Activated naive CD8-positive, alpha-beta T cell treated with anti-CD3 and anti-CD28 coated beads, Interleukin-2, amount 10 ng/mL, durations not matched to agents 7 days and 5 days (primary cell): ENCODE data around the gene GFOD1. TPM values are rescaled to one million over a fixed set of nuclear protein-coding genes. Genes with fewer than 3 reads are reported as not detected.
A peak's percentile ranks its signal among the peaks of the same experiment; 100 is the strongest.
"Not testable (repeated sequence)": the region's sequence is repeated elsewhere in the genome, so short reads cannot be mapped to it uniquely, and the experiment has no call there.

Source experiments
- ATAC-seq: fragments of 150-1000 bp; cut with Tn5 transposase; one replicate; pipeline ENCODE4 v1.10.0; 2021; ENCODE audit warnings: low read depth, moderate library complexity
- POLR2A ChIA-PET: fragments of 350-600 bp; sonication (Branson Sonifier 250); formaldehyde crosslinking; loops from one replicate; lab custom pipeline; 2021; ENCODE audit warnings: antibody characterized with exemption; lab: Charles Lee
- DNase-seq: peaks from one replicate; pipeline ENCODE4 v3.0.0; 2021
- H3K27ac Mint-ChIP-seq: one replicate; pipeline ENCODE4 v1.8.0; 2022; ENCODE audit warnings: mild to moderate bottlenecking, mixed read lengths
- H3K27me3 Mint-ChIP-seq: one replicate; pipeline ENCODE4 v1.8.0; 2022; ENCODE audit warnings: mild to moderate bottlenecking, moderate library complexity, mixed read lengths
- H3K36me3 Mint-ChIP-seq: one replicate; pipeline ENCODE4 v1.8.0; 2021; ENCODE audit warnings: mild to moderate bottlenecking, mixed read lengths
- H3K4me1 Mint-ChIP-seq: one replicate; pipeline ENCODE4 v1.8.0; 2021; ENCODE audit warnings: mixed read lengths
- H3K4me3 Mint-ChIP-seq: one replicate; pipeline ENCODE4 v1.8.0; 2022; ENCODE audit warnings: mild to moderate bottlenecking, moderate library complexity, mixed read lengths
- H3K9me3 Mint-ChIP-seq: one replicate; pipeline ENCODE4 v1.8.0; 2021; ENCODE audit warnings: mixed read lengths
- total RNA-seq, 2 experiments: library from RNA; stranded (reverse); gene quantifications; one replicate each; pipeline ENCODE4 v1.2.3, GENCODE V29; 2021

Gene GFOD1
- total RNA-seq, 2 experiments from 2014 or later: 5.2 to 5.9 TPM

DNA sequence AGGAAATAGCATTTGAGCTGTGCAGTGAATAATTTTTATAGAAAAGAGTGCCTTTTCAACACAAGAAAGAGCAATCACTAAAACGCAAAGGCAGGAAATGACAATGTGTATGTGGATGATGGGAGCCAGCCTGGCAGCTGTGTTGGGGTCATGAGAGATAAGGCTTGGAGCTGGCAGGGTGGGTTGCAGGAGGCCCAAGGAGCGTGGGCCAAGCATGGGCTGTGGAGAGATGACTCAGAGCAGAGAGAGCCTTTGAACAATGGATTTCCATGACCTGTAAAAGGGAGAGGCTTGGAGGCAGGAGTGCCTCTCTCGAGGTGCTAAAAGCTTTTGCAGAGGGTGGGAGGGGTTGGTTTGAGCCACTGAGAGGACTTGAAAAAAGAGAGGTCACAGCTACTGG, 152.4 kb downstream of the GFOD1 start:
- Mint-ChIP-seq H3K36me3 (peaks cover 2% of the 10 kb centered on the region), H3K27me3 (peaks cover 6% of the 10 kb centered on the region), H3K27ac (no peak overlapping the region), H3K9me3 (no peaks in the 10 kb centered on the region), H3K4me3 (no peak overlapping the region), H3K4me1 (peaks cover 23% of the 10 kb centered on the region)
- no peak for ATAC-seq
- POLR2A ChIA-PET: interaction anchor here (1.1 to 1.8 kb wide), 2 partner anchors 22 to 240 kb away, joined by 8 to 9 read pairs; no protein-coding TSS in a partner anchor
- DNase-seq: no peak

DNA sequence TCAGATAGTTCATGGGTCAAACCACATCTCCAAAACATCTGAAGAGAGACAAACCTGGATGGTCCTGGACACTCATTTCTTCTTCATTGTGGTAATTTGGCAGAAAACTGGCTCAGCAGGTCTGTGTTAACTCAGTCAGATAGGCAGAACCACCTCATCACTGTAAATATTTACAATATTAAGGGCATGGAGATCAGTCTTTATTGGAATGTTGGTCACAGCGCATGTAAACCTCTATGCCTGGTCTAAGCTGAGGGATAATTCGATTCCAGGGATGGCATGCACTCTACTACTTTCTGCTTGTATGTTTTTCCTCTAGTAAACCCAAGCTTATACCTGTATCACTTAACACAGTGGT, 155.1 kb downstream of the GFOD1 start:
- POLR2A ChIA-PET: interaction anchor here (1.1 kb wide), 1 partner anchor 283 kb away, joined by 3 read pairs; the partner anchor contains the start of gene NOL7

DNA sequence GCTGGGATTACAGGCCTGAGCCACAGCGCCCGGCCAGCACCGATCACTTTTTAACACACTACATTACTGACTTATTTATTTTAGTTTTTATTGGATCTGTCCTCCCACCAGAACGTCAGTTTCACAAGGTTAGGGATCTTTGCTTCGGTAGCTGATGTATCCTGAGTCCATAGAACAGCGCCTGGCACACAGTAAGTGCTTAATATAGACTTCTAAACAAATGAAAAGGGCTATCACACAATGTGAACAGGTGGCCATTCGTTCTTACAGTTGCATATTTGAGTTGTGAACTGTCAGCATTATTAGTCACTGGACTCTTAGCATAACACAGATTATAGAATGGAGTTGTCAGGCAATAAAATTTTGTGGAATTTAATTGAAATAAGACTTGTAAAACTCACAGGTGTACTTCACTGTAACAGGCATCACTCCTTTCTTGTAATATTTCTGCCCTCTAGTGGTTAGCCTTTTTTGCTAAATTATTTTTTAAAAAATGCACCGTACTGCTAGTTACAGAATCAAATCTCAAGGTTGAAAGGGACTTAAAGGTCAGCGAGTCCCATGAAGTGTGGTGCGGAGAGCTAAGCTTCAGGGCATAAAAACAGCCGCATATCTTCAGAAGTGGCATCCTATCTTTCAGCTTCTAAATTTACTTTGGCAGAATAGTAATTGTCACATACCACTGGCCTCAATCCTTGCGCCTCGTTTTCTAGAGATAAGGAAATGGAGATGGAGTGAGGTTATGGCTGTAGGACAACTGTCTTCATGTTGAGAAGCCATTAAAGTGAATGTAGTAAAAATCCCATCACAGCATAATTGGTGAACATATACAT, 155.7 kb downstream of the GFOD1 start:
- H3K9me3 Mint-ChIP-seq: no peaks in the 10 kb centered on the region
- H3K4me1 Mint-ChIP-seq: peaks cover 24% of the 10 kb centered on the region
- no peaks in the 10 kb centered on the region for H3K36me3 Mint-ChIP-seq
- no peak overlapping the region for H3K4me3 Mint-ChIP-seq
- H3K27ac Mint-ChIP-seq: no peak overlapping the region
- H3K27me3 Mint-ChIP-seq: peaks cover 6% of the 10 kb centered on the region
- POLR2A ChIA-PET: interaction anchor here (1.1 to 1.4 kb wide), 2 partner anchors 243 to 283 kb away, joined by 3 to 4 read pairs; partner anchors contain the start of genes NOL7 and SIRT5
- ATAC-seq (no peak), DNase-seq (no peak)

More for the DNA sequence above, 155.1 kb downstream of the GFOD1 start:
- Mint-ChIP-seq H3K9me3 (no peaks in the 10 kb centered on the region), H3K27ac (no peak overlapping the region), H3K27me3 (peaks cover 6% of the 10 kb centered on the region), H3K4me1 (peaks cover 21% of the 10 kb centered on the region), H3K36me3 (no peaks in the 10 kb centered on the region), H3K4me3 (no peak overlapping the region)
- ATAC-seq (no peak), DNase-seq (no peak)

DNA sequence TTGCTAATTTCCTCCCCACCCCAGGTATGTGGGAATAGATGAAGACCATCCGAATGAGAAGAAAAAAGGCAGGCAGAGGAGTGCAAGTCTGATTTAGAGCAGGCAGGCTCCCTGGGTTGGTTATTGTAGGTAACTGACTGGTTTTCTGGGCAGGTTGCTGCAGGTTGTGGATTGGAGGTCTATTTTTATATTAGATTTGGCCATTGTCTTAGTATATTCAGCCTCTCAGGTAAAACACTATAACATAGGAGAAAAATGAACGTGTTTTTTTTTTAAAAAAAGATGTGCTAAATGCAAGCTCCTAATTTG, 158.6 kb downstream of the GFOD1 start:
- Mint-ChIP-seq H3K4me3 (peak overlapping the region; percentile 93), H3K4me1 (peaks cover 20% of the 10 kb centered on the region), H3K27me3 (peaks cover 3% of the 10 kb centered on the region), H3K9me3 (no peaks in the 10 kb centered on the region), H3K36me3 (peaks cover 4% of the 10 kb centered on the region), H3K27ac (peak overlapping the region; percentile 91)
- POLR2A ChIA-PET: interaction anchor here (0.6 to 2.8 kb wide), 26 partner anchors 9 to 1613 kb away, joined by 3 to 36 read pairs (median 4); partner anchors contain the start of genes GFOD1, MCUR1, NOL7 and SIRT5
- DNase-seq (no peak), ATAC-seq (no peak)

DNA sequence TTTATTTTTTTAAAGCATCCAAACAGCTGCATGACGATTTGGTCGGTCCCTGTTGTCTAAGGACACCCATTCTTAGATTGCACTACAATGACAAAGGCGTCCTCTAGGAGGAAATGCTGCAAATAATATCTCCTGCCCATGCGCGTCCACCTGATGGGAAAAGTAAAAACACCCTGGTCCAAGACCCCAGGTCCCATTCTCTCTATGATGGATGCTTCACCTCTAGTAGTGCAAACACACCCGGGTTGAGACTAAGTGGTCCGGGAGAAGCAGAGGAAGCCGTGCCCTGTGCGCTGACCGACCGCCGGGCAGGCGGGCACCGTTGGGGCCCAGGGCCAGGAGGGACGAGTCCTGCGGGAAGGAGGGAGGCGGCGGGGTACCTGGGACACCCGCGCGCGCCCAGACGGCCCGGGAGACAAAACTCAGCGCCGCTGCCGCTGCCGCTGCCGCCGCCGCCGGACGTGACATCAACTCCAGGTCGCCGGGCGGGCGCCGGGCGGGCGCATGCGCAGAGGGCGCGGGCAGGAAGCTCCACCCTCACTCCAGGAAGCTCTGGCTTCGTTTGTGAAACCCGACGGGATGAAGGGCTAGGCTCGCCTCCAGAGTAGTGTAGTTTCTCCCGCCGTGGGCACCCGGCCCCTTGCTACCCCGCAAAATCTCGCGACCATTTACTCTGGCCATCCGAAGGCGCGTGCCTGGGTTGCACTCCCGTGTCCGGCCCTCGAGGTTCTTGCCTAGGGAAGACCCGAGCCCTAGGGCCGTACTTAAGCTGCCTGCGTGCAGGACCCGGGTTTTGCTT, 159.1 kb downstream of the GFOD1 start, which contains the start of gene TBC1D7:
TSS of gene TBC1D7 (minus strand) at position 462 of the 799 bp plus-strand sequence. CDS start 1,639 bp downstream, outside the sequence.
- peak; percentile 98 for DNase-seq
- H3K36me3 Mint-ChIP-seq: peaks cover 4% of the 10 kb centered on the region
- H3K27me3 Mint-ChIP-seq: no peaks in the 10 kb centered on the region
- POLR2A ChIA-PET: interaction anchor here (0.6 to 2.8 kb wide), 26 partner anchors 8 to 1612 kb away, joined by 3 to 36 read pairs (median 4); partner anchors contain the start of genes GFOD1, MCUR1, NOL7 and SIRT5
- peak within 1 kb of the TSS; percentile 91 for H3K27ac Mint-ChIP-seq
- peak; percentile 92 for ATAC-seq
- peaks cover 20% of the 10 kb centered on the region for H3K4me1 Mint-ChIP-seq
- H3K4me3 Mint-ChIP-seq: peak within 1 kb of the TSS; percentile 93
- no peaks in the 10 kb centered on the region for H3K9me3 Mint-ChIP-seq

DNA sequence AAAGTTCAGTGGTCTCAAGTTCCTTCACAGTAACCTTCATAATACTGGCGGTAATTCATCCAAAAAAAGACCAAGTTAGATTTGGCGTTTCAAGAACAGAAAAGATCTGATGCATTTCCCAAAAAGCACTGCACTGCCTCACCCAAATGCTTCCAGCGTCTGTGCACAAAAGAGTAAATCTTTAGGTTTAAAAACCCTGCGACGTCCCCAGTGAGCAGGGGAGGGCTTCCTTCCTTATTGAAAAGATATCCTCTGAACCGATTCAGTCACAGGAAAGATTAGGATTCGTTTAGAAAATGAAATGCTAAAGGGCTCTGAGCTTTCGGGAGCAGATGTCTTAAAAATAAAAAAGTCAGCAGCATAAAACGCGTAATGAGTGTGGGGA, 159.7 kb downstream of the GFOD1 start:
- peak overlapping the region; percentile 93 for H3K4me3 Mint-ChIP-seq

DNA sequence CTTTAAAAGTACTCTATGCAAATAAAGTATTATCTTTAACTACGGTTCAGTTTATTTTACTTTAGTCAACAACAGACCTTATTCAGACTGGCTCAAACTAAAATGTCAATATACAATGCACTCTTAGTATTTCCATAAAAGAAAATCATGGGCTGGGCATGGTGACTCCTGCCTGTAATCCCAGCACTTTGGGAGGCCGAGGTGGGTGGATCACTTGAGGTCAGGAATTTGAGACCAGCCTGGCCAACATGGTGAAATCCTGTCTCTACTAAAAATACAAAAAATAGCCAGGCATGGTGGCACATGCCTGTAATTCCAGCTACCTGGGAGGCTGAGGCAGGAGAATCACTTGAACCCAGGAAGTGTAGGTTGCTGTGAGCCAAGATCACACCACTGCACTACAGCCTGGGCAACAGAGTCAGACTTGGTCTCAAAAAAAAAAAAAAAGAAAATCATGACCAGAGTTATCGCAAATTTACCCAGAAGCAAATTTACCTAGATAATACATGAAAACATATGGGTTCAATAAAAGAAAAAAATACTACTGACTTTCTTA, 161.3 kb downstream of the GFOD1 start:
- not testable (repeated sequence) for H3K4me3 Mint-ChIP-seq, ATAC-seq, H3K27ac Mint-ChIP-seq, DNase-seq, H3K27me3 Mint-ChIP-seq, H3K9me3 Mint-ChIP-seq
- H3K36me3 Mint-ChIP-seq: peaks cover 12% of the 10 kb centered on the region
- peaks cover 20% of the 10 kb centered on the region for H3K4me1 Mint-ChIP-seq
- POLR2A ChIA-PET: interaction anchor here (0.7 kb wide), 1 partner anchor 111 kb away, joined by 3 read pairs; no protein-coding TSS in a partner anchor

More for the DNA sequence above, 159.7 kb downstream of the GFOD1 start:
- no peaks in the 10 kb centered on the region for H3K27me3 Mint-ChIP-seq
- DNase-seq (no peak), ATAC-seq (peak; percentile 2)
- H3K4me1 Mint-ChIP-seq: peaks cover 20% of the 10 kb centered on the region
- peak overlapping the region; percentile 91 for H3K27ac Mint-ChIP-seq
- H3K36me3 Mint-ChIP-seq: peaks cover 6% of the 10 kb centered on the region
- POLR2A ChIA-PET: interaction anchor here (1.0 to 2.8 kb wide), 14 partner anchors 7 to 487 kb away, joined by 3 to 36 read pairs (median 7); partner anchors contain the start of genes GFOD1, MCUR1, NOL7 and SIRT5
- no peaks in the 10 kb centered on the region for H3K9me3 Mint-ChIP-seq

DNA sequence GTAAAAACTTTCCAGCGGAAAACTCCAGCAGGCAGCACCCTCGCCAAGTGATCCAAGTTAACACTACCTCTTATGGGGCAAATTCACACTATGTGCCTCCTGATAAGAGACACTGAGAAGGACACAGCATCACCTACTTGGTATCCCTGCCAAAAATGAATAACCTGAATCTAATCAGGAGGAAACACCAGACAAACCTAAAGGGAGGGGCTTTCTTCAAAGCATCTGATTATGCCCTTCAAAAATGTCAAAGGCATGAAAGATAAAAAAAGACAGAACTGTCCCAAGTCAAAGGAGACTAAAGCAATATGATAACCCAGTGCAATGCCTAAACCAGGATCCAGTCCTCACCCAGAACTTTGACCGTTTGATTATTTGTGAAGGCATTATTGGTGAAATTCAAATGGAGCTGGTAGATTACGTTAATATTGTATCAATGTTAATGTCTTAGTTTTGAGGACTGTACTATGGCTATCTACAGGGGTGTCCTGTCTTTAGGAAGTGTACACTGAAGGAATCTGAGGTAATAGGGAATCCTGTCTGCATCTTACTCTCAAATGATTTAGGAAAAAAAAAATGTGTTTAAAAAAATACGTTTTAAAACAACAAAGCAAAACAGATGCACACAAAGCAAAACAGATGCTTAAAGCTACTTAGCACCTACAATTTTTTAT, 167.4 kb downstream of the GFOD1 start:
- Mint-ChIP-seq H3K27me3 (no peaks in the 10 kb centered on the region), H3K36me3 (peaks cover 37% of the 10 kb centered on the region)
- POLR2A ChIA-PET: interaction anchor here (0.6 to 0.7 kb wide), 2 partner anchors 8 to 140 kb away, joined by 4 read pairs; partner anchors contain the start of gene TBC1D7

DNA sequence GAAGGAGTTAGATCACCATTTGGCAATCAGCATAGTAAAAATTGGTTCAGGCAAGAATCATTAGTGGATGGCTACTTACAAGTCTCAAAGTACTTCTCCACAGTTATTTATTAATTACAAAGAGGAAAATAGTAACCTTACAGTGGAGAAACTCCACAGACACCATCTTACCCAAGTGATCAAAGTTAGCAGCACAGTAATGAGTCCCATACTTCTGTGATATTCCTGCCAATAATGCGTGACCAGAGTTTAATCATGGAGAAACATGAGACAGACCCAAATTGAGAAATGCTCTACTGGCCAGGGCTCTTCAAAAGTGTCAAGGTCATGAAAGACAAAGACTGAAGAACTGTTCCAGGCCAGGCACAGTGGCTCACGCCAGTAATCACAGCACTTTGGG, 168.6 kb downstream of the GFOD1 start:
- Mint-ChIP-seq H3K4me3 (no peak overlapping the region), H3K9me3 (no peaks in the 10 kb centered on the region), H3K36me3 (peaks cover 35% of the 10 kb centered on the region), H3K4me1 (no peaks in the 10 kb centered on the region), H3K27ac (no peak overlapping the region), H3K27me3 (no peaks in the 10 kb centered on the region)
- ATAC-seq (no peak), DNase-seq (no peak)
- POLR2A ChIA-PET: no interaction called here

More for the DNA sequence above, 167.4 kb downstream of the GFOD1 start:
- Mint-ChIP-seq H3K9me3 (no peaks in the 10 kb centered on the region), H3K4me3 (no peak overlapping the region), H3K27ac (no peak overlapping the region), H3K4me1 (no peaks in the 10 kb centered on the region)
- DNase-seq (no peak), ATAC-seq (no peak)

DNA sequence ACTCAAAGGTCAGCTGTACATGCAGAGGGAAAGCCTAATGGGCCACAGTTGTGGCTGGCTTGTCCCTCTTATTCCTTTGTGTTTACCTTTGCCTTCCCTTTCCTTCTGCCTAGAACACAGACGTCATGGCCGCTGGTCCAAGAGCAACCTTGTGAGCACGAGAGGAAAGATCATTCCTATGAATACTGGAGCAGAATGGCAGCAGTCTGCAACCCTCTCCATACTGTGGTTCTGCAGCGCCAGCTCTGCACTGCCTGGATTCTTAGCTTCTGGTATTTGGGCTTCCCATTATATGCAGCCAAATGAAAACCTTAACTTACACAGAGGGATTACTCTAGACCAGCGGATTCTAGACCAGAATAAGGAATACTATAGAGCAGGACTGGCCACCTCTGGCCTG, 171.5 kb downstream of the GFOD1 start:
- POLR2A ChIA-PET: interaction anchor here (1.4 to 1.8 kb wide), 2 partner anchors 13 to 259 kb away, joined by 3 to 5 read pairs; partner anchors contain the start of genes SIRT5 and TBC1D7
- H3K27ac Mint-ChIP-seq: no peak overlapping the region
- no peak for ATAC-seq
- no peaks in the 10 kb centered on the region for H3K9me3 Mint-ChIP-seq
- no peak overlapping the region for H3K4me3 Mint-ChIP-seq
- no peak for DNase-seq
- peaks cover 2% of the 10 kb centered on the region for H3K4me1 Mint-ChIP-seq
- peaks cover 34% of the 10 kb centered on the region for H3K36me3 Mint-ChIP-seq
- no peaks in the 10 kb centered on the region for H3K27me3 Mint-ChIP-seq

DNA sequence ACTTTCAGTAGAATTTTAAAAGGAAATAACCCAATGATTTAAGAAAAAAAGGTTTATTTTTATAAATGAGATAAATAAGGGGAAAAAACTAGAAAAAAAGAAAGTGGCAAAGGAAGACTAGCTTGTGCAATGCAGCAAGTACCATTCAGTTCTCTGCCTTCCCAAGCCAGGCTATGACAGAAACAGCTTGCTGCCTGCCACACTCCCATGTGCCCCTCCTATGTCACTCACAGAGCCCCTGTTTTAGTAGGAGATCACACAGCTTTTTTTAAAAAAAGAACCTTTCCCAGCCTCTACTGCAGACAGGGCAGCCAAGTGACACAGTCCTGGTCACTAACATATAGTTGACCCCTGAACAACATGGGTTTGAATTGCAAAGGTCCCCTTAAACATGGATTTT, 172.6 kb downstream of the GFOD1 start:
- Mint-ChIP-seq H3K27ac (no peak overlapping the region), H3K9me3 (no peaks in the 10 kb centered on the region), H3K27me3 (no peaks in the 10 kb centered on the region), H3K4me3 (no peak overlapping the region), H3K4me1 (peaks cover 2% of the 10 kb centered on the region), H3K36me3 (peaks cover 26% of the 10 kb centered on the region)
- ATAC-seq: no peak
- no peak for DNase-seq
- POLR2A ChIA-PET: no interaction called here

DNA sequence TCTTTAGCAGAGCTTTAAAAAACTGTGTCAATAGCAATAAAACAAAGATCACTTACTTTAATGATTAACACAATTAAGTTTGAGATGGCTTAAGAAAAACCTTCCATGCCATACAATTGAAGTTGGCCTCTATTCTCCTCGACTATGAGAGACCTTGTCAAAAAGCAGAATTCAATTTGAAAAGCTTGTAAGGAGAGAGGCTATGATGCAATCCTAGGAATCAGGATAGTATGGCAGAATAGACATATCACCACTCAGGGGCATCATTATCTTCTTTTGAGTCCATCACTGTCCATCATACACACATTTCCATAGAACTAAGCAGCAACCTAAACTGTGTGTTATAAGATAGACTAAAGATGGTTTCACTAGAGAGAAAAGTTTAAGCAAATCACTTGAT, 176.2 kb downstream of the GFOD1 start:
- Mint-ChIP-seq H3K9me3 (no peaks in the 10 kb centered on the region), H3K36me3 (peaks cover 35% of the 10 kb centered on the region), H3K4me1 (peaks cover 4% of the 10 kb centered on the region), H3K27me3 (no peaks in the 10 kb centered on the region), H3K27ac (no peak overlapping the region), H3K4me3 (no peak overlapping the region)
- DNase-seq: no peak
- POLR2A ChIA-PET: no interaction called here
- ATAC-seq: no peak
